IMR-90 (cell line): ENCODE measurements around the gene SSX2IP.

ENCODE experiments used
- CEBPB ChIP-seq: IDR thresholded peaks from 2 replicates; pipeline ENCODE4 v1.6.1; 2012; ENCODE audit warnings: low read depth, low read length, improper control_type of control experiment
- MXI1 ChIP-seq: IDR thresholded peaks from 2 replicates; pipeline ENCODE4 v1.6.1; 2012; ENCODE audit warnings: low read depth, mild to moderate bottlenecking, low read length, moderate library complexity, borderline replicate concordance
- POLR2A ChIP-seq: IDR thresholded peaks from 2 replicates; pipeline ENCODE4 v1.6.1; 2012; ENCODE audit warnings: mild to moderate bottlenecking, low read depth, low read length
- RAD21 ChIP-seq: IDR thresholded peaks from 2 replicates; pipeline ENCODE4 v1.6.1; 2012; ENCODE audit warnings: low read length, improper control_type of control experiment
- TF ChIP-seq, protein P1 (sequence below): fragments of 150-350 bp; IDR thresholded peaks from 2 replicates; pipeline ENCODE4 v1.6.1; 2017; ENCODE audit warnings: mild to moderate bottlenecking, antibody characterized with exemption, low read length, low read depth
- TF ChIP-seq, protein P2 (sequence below): fragments of 150-350 bp; IDR thresholded peaks from 2 replicates; pipeline ENCODE4 v1.6.1; 2016; ENCODE audit warnings: low read depth, mild to moderate bottlenecking, low read length, moderate library complexity, borderline replicate concordance
- TF ChIP-seq, protein P3 (sequence below): conservative IDR thresholded peaks from 2 replicates; pipeline ENCODE4 v1.5.1; 2012; ENCODE audit warnings: mild to moderate bottlenecking, low read depth, low read length, improper control_type of control experiment

DNA sequence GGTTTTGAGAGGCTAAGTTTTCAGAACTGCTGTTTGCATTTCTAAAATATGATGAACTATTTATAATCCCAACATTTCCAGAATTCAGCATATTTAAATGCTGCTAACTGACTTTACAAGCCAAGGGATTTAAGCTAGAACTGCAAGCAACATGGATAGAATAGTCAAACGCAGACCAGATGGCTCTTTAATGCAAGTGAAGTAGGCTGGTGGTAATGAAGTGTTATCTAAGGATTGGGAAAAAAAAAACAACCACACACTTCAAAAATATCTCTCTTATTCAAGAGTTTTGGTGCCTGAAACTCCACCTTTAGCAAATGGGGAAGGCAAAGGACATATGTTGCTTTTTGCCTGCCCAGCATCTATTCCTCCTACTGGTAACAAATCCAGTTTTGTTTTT is 20.9 kb upstream of the SSX2IP start:
- TF ChIP-seq, protein P1, sequence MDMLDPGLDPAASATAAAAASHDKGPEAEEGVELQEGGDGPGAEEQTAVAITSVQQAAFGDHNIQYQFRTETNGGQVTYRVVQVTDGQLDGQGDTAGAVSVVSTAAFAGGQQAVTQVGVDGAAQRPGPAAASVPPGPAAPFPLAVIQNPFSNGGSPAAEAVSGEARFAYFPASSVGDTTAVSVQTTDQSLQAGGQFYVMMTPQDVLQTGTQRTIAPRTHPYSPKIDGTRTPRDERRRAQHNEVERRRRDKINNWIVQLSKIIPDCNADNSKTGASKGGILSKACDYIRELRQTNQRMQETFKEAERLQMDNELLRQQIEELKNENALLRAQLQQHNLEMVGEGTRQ = no peak
- TF ChIP-seq, protein P2, sequence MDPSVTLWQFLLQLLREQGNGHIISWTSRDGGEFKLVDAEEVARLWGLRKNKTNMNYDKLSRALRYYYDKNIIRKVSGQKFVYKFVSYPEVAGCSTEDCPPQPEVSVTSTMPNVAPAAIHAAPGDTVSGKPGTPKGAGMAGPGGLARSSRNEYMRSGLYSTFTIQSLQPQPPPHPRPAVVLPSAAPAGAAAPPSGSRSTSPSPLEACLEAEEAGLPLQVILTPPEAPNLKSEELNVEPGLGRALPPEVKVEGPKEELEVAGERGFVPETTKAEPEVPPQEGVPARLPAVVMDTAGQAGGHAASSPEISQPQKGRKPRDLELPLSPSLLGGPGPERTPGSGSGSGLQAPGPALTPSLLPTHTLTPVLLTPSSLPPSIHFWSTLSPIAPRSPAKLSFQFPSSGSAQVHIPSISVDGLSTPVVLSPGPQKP = no peak
- TF ChIP-seq CEBPB (no peak), MXI1 (no peak), RAD21 (no peak), POLR2A (no peak)
- TF ChIP-seq, protein P3, sequence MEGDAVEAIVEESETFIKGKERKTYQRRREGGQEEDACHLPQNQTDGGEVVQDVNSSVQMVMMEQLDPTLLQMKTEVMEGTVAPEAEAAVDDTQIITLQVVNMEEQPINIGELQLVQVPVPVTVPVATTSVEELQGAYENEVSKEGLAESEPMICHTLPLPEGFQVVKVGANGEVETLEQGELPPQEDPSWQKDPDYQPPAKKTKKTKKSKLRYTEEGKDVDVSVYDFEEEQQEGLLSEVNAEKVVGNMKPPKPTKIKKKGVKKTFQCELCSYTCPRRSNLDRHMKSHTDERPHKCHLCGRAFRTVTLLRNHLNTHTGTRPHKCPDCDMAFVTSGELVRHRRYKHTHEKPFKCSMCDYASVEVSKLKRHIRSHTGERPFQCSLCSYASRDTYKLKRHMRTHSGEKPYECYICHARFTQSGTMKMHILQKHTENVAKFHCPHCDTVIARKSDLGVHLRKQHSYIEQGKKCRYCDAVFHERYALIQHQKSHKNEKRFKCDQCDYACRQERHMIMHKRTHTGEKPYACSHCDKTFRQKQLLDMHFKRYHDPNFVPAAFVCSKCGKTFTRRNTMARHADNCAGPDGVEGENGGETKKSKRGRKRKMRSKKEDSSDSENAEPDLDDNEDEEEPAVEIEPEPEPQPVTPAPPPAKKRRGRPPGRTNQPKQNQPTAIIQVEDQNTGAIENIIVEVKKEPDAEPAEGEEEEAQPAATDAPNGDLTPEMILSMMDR = no peak
